ENCODE results near the gene PHAF1.

GRCh38 chr16:67180166-67180565 is 70.4 kb downstream of the PHAF1 start:
- TF ChIP-seq, protein P1, sequence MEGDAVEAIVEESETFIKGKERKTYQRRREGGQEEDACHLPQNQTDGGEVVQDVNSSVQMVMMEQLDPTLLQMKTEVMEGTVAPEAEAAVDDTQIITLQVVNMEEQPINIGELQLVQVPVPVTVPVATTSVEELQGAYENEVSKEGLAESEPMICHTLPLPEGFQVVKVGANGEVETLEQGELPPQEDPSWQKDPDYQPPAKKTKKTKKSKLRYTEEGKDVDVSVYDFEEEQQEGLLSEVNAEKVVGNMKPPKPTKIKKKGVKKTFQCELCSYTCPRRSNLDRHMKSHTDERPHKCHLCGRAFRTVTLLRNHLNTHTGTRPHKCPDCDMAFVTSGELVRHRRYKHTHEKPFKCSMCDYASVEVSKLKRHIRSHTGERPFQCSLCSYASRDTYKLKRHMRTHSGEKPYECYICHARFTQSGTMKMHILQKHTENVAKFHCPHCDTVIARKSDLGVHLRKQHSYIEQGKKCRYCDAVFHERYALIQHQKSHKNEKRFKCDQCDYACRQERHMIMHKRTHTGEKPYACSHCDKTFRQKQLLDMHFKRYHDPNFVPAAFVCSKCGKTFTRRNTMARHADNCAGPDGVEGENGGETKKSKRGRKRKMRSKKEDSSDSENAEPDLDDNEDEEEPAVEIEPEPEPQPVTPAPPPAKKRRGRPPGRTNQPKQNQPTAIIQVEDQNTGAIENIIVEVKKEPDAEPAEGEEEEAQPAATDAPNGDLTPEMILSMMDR (IDR thresholded peaks at IDR 0.05; ENCODE audit: control extremely low read depth in 1 of 3, insufficient read depth in 1 of 3, low read depth in 1 of 3, low read length in 3 of 3) = no peak
- no peak for TF ChIP-seq POLR2A (IDR thresholded peaks at IDR 0.05; ENCODE audit: control extremely low read depth in 1 of 2, low read depth in 2 of 2, low read length in 2 of 2)
- TF ChIP-seq TAF1 (IDR thresholded peaks at IDR 0.05; ENCODE audit: low read depth, low read length) = no peak
- TF ChIP-seq, protein P2, sequence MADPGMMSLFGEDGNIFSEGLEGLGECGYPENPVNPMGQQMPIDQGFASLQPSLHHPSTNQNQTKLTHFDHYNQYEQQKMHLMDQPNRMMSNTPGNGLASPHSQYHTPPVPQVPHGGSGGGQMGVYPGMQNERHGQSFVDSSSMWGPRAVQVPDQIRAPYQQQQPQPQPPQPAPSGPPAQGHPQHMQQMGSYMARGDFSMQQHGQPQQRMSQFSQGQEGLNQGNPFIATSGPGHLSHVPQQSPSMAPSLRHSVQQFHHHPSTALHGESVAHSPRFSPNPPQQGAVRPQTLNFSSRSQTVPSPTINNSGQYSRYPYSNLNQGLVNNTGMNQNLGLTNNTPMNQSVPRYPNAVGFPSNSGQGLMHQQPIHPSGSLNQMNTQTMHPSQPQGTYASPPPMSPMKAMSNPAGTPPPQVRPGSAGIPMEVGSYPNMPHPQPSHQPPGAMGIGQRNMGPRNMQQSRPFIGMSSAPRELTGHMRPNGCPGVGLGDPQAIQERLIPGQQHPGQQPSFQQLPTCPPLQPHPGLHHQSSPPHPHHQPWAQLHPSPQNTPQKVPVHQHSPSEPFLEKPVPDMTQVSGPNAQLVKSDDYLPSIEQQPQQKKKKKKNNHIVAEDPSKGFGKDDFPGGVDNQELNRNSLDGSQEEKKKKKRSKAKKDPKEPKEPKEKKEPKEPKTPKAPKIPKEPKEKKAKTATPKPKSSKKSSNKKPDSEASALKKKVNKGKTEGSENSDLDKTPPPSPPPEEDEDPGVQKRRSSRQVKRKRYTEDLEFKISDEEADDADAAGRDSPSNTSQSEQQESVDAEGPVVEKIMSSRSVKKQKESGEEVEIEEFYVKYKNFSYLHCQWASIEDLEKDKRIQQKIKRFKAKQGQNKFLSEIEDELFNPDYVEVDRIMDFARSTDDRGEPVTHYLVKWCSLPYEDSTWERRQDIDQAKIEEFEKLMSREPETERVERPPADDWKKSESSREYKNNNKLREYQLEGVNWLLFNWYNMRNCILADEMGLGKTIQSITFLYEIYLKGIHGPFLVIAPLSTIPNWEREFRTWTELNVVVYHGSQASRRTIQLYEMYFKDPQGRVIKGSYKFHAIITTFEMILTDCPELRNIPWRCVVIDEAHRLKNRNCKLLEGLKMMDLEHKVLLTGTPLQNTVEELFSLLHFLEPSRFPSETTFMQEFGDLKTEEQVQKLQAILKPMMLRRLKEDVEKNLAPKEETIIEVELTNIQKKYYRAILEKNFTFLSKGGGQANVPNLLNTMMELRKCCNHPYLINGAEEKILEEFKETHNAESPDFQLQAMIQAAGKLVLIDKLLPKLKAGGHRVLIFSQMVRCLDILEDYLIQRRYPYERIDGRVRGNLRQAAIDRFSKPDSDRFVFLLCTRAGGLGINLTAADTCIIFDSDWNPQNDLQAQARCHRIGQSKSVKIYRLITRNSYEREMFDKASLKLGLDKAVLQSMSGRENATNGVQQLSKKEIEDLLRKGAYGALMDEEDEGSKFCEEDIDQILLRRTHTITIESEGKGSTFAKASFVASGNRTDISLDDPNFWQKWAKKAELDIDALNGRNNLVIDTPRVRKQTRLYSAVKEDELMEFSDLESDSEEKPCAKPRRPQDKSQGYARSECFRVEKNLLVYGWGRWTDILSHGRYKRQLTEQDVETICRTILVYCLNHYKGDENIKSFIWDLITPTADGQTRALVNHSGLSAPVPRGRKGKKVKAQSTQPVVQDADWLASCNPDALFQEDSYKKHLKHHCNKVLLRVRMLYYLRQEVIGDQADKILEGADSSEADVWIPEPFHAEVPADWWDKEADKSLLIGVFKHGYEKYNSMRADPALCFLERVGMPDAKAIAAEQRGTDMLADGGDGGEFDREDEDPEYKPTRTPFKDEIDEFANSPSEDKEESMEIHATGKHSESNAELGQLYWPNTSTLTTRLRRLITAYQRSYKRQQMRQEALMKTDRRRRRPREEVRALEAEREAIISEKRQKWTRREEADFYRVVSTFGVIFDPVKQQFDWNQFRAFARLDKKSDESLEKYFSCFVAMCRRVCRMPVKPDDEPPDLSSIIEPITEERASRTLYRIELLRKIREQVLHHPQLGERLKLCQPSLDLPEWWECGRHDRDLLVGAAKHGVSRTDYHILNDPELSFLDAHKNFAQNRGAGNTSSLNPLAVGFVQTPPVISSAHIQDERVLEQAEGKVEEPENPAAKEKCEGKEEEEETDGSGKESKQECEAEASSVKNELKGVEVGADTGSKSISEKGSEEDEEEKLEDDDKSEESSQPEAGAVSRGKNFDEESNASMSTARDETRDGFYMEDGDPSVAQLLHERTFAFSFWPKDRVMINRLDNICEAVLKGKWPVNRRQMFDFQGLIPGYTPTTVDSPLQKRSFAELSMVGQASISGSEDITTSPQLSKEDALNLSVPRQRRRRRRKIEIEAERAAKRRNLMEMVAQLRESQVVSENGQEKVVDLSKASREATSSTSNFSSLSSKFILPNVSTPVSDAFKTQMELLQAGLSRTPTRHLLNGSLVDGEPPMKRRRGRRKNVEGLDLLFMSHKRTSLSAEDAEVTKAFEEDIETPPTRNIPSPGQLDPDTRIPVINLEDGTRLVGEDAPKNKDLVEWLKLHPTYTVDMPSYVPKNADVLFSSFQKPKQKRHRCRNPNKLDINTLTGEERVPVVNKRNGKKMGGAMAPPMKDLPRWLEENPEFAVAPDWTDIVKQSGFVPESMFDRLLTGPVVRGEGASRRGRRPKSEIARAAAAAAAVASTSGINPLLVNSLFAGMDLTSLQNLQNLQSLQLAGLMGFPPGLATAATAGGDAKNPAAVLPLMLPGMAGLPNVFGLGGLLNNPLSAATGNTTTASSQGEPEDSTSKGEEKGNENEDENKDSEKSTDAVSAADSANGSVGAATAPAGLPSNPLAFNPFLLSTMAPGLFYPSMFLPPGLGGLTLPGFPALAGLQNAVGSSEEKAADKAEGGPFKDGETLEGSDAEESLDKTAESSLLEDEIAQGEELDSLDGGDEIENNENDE (IDR thresholded peaks at IDR 0.05; ENCODE audit: insufficient replicate concordance, low read length) = no peak
- TF ChIP-seq SIN3A (conservative IDR thresholded peaks at IDR 0.05 in 1 of 2, IDR thresholded peaks at IDR 0.05 in 1 of 2; ENCODE audit: low read depth in 1 of 2, low read length in 2 of 2) = no peak
- no peak for TF ChIP-seq YY1 (IDR thresholded peaks at IDR 0.05; ENCODE audit: low read depth, low read length)
- TF ChIP-seq SP1 (IDR thresholded peaks at IDR 0.05; ENCODE audit: low read depth, low read length) = no peak
- no peak for TF ChIP-seq MAX (IDR thresholded peaks at IDR 0.05)
- TF ChIP-seq JUND (IDR thresholded peaks at IDR 0.05; ENCODE audit: low read length) = no peak
- TF ChIP-seq, protein P3, sequence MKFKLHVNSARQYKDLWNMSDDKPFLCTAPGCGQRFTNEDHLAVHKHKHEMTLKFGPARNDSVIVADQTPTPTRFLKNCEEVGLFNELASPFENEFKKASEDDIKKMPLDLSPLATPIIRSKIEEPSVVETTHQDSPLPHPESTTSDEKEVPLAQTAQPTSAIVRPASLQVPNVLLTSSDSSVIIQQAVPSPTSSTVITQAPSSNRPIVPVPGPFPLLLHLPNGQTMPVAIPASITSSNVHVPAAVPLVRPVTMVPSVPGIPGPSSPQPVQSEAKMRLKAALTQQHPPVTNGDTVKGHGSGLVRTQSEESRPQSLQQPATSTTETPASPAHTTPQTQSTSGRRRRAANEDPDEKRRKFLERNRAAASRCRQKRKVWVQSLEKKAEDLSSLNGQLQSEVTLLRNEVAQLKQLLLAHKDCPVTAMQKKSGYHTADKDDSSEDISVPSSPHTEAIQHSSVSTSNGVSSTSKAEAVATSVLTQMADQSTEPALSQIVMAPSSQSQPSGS (IDR thresholded peaks at IDR 0.05; ENCODE audit: low read length) = no peak
- TF ChIP-seq SUZ12 (IDR thresholded peaks at IDR 0.05; ENCODE audit: low read length) = no peak
- TF ChIP-seq ATF3 (IDR thresholded peaks at IDR 0.05; ENCODE audit: insufficient read depth, low read depth, low read length) = no peak
- no peak for TF ChIP-seq EZH2 (IDR thresholded peaks at IDR 0.05; ENCODE audit: low read depth, low read length, severe bottlenecking)
- TF ChIP-seq JUN (IDR thresholded peaks at IDR 0.05; ENCODE audit: low read depth, low read length) = no peak

All from H1 (cell line).